Activated T-cell treated with anti-CD3 and anti-CD28 coated beads, Interleukin-2, amount 50 U/mL, for 1 hour (primary cell): ENCODE measurements around the gene OR14A2.
"Not testable (repeated sequence)": the region's sequence is repeated elsewhere in the genome, so short reads cannot be mapped to it uniquely, and the experiment has no call there.

ENCODE experiments used
- DNase-seq: peaks from one replicate; pipeline ENCODE4 v3.0.0-alpha.2; 2020

Gene OR14A2

DNA sequence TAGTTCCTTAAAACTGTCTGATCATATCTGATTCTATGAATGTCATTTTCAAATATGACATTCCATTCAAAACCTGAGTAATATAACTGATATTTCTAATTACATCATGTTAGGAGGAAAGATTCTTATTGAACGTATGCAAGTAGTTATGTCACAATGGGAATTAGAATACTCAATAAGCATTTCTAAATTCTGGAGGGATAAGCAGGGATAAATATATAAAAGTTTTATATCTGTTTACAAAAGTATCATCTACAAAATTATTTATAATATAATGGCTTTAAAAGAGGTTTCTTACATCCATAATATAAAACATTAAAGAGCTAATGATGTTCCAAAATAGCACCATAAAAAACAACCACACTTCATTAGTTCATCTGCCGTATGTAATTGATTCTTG lies at the start of gene OR14A2:
OR14A2 (minus strand) TSS at position 101 of the 400 bp plus-strand sequence.
- no peak for DNase-seq

- no peak for DNase-seq
Measured at GRCh38 chr1:247797518-247797917, 49.6 kb upstream of the OR14A2 start.

DNA sequence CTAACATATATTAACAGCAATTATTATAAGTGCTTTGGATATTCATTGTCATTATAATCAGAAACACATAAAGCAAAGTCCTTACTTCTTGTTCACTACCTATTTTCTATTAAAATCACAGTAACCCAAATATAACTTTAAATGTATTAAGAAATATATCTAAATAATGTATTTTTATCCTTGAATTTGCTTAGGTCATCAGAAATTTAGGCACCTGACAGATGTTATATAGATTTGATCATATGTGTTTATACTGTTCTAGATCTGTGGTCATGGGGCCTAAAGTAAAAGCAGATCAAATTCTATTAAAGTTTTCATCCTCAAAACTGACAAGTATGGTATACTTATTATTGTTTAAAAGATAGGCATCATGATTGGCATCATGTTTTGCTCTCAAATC lies 21.7 kb upstream of the OR14A2 start:
- no peak for DNase-seq

DNA sequence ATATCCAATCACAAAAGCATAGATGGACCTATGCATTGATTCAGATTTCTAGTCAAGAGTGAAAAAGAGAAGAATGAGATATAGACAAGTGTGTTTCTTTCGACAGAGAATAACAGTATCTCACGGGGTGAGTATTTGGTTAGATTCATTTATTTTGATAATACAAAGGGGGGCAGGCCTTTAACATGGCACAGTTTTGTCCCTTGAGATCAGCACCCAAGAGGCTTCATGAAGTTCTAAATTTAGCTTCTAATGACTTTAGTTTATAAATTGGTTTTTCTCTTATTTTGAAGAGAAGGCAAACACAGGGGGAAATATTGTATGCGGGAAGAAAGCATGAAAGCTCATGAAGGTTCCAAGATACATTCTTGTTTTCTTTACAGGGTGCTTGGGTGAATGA lies 12.5 kb upstream of the OR14A2 start, which contains the start of gene OR1C1:
OR1C1 (minus strand) TSS at position 101 of the 400 bp plus-strand sequence. CDS start 2,150 bp downstream, outside the sequence.
- no peak for DNase-seq

DNA sequence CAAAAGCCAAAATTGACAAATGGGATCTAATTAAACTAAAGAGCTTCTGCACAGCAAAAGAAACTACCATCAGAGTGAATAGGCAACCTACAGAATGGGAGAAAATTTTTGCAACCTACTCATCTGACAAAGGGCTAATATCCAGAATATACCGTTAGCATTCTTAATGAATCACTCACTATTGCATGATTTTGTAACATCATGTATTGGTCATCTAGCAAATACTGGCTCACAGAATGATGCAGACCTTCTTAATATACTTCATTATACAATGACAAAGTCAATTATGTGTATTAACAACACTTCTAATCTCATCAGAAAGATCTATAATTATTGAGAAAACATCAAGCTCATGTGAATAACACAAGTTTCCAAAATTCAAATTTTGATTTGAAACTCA lies 6.4 kb upstream of the OR14A2 start:
- DNase-seq: not testable (repeated sequence)

- DNase-seq: no peak
Measured at GRCh38 chr1:247749870-247750269, 1.9 kb upstream of the OR14A2 start.

GRCh38 chr1:247747616-247748015 lies 325 bp downstream of the OR14A2 start:
- DNase-seq: no peak

DNA sequence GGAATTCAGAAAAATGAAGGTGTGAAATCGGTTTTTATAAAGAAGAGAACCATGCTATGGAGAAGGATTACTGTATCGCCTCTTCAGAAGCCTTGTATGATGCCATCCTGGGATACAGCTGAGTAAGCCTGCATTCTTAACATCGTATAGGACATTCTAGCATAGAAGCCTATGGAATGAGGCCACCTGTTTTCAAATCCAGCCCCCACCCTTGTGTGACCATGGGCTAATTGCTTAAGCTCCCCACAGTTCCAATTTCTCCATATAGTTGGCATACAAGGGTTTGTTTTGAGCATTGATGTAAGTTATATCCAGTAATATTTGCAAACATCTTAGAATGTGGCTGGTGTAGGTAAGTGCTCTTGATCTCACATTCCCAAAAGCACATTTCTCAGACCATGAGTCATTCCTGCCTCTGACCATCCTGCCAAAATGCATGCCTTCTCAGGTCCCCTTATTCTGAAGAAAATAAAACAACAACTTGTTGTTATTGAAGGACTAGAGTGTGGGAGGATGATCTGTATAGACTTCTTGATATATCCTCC lies 1.5 kb downstream of the OR14A2 start:
- no peak for DNase-seq

- DNase-seq: not testable (repeated sequence)
Measured at GRCh38 chr1:247742215-247742760, 5.7 kb downstream of the OR14A2 start.

DNA sequence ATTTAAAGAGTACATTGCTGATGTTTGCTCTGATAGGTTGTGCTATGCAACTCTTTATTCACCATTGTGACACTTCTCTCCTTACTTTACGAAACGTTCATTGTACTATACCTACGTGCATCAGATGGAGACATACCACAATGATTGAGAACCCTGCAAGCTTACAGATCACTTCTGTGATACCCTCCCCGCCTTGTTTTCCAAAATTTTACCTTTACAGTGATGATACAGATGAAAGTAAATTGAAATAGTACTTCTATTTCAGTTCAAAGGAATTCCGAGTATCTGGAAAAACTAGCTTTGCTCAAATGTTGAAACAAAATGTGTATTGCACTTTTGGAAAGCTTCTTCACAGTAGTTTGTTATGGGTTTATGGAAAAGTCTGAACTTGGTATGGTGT lies 6.2 kb downstream of the OR14A2 start:
- no peak for DNase-seq

DNA sequence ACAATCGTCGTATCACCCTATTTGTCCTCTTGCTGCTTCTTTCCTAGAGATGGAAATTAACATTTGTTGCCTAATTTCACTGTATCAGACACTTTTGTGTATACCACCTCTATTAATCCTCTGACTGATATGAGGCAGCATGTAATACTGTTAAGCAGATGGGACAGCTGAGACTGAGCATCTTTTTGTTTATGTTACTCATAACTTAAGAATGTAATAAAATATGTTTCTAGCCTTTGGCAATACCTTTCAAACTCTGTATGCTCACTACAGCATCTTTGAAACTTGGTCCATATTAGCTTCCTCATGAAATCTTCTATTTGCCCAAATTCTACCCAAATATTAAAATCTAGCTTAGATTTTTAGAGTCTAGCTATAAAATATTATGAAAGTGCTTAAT lies 7.2 kb downstream of the OR14A2 start:
- no peak for DNase-seq

DNA sequence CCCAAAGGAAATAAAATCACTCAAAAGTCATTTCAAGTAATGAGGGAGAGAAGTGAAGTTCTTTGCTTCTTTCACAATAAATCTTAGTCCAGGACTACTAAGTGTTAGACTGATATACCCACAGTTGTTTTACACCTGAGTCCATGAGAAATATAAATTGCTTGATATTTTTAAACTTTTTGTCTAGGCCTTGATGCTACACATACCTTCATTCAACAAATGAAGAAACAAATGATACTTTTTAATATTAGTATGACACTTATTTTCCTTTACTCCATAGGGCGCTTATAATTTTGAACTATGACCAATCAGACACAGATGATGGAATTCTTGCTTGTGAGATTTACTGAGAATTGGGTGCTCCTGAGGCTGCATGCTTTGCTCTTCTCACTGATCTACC lies 9.6 kb downstream of the OR14A2 start, which contains the start of gene OR14K1:
OR14K1 (plus strand) TSS at position 301 of the 400 bp plus-strand sequence; CDS start at position 301, 0 bp downstream.
- DNase-seq: no peak

- no peak for DNase-seq
Measured at GRCh38 chr1:247721222-247721621, 26.7 kb downstream of the OR14A2 start.

DNA sequence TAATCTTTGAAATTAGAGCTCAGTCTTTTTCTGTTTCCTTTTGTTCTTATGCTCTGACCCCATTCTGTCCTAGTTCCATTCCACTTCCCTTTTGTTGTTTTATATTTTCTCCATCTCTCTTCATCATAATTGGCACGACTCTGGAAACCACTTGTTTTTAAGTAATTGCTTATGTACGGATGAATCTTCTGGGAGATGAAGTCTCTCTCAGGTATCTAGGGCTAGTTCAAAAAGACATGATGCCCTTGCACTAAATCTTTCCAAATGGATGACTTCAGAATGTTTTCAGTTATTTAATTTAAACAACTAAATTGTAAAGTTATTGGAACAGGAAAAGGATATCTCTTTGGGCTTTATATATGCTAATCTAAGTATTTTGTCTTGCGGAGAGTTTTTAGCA lies 31.4 kb downstream of the OR14A2 start, which contains the start of gene OR6F1:
OR6F1 (minus strand) TSS at position 101 of the 400 bp plus-strand sequence. CDS start 3,891 bp downstream, outside the sequence.
- no peak for DNase-seq

- DNase-seq: no peak
Measured at GRCh38 chr1:247713753-247714152, 34.2 kb downstream of the OR14A2 start.

- not testable (repeated sequence) for DNase-seq
Measured at GRCh38 chr1:247710681-247711080, 37.3 kb downstream of the OR14A2 start.

- no peak for DNase-seq
Measured at GRCh38 chr1:247701338-247701737, 46.6 kb downstream of the OR14A2 start.

DNA sequence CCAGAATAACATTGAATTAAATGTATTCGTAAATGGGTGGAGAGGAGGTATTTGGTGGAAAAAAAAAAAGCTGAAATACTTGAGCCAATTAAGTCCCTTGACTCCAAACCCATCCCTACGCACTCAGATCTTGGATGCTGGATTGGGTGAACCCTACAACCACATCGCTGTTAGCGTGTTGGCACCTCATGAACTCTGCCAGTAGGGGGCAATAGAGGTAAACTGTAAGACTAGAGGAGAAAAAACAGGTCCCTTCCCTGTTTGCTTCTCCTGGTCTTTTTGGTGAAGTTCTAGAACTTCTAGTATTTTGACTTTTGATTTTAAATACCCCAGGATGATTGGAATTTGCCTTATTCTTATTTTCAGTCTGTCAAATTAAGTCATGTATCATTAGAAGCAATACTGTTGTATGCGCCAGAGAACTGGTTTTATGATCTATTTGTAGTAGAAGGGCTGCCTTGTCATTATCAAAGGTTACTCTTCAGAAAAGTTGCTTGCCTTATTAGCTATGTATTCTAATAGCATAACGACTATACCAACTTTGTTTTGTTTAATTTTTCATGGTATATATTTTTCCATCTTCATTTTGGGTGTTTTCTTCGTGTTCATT lies 66.5 kb downstream of the OR14A2 start:
- no peak for DNase-seq

- DNase-seq: no peak
Measured at GRCh38 chr1:247680171-247680570, 67.8 kb downstream of the OR14A2 start.

- no peak for DNase-seq
Measured at GRCh38 chr1:247679639-247680038, 68.3 kb downstream of the OR14A2 start, which contains the start of gene OR13G1. Gene OR13G1 (minus strand): TSS chr1:247679739. CDS start chr1:247673041, 6,698 bp downstream.
